Fibroblast of mammary gland (primary cell): ENCODE data around the gene SMARCA1.
A peak's percentile ranks its signal among the peaks of the same experiment; 100 is the strongest.

ENCODE experiments used
- DNase-seq: peaks from one replicate; pipeline ENCODE4 v3.0.0-alpha.2; 2010; ENCODE audit warnings: low read depth
- H3K4me3 ChIP-seq: 2 replicates; pipeline ENCODE4 v1.5.1; 2011; ENCODE audit warnings: low read depth, mild to moderate bottlenecking, low read length, moderate library complexity; ENCODE audit not compliant: control insufficient read depth
- CTCF ChIP-seq: conservative IDR thresholded peaks from 2 replicates; pipeline ENCODE4 v1.5.1; 2011; ENCODE audit warnings: low read depth, low read length, inconsistent platforms; ENCODE audit not compliant: control insufficient read depth, insufficient read depth

SMARCA1 gene

GRCh38 chrX:129529685-129530281, 6.5 kb upstream of the SMARCA1 start:
- DNase-seq: peak; percentile 55
- no peak for TF ChIP-seq CTCF
- H3K4me3 ChIP-seq: no peak overlapping the region

GRCh38 chrX:129525896-129526295, 2.6 kb upstream of the SMARCA1 start:
- TF ChIP-seq CTCF: no peak
- DNase-seq: peak; percentile 22
- no peak overlapping the region for H3K4me3 ChIP-seq

GRCh38 chrX:129525162-129525561, 1.9 kb upstream of the SMARCA1 start:
- TF ChIP-seq CTCF: no peak
- no peak overlapping the region for H3K4me3 ChIP-seq
- peak; percentile 30 for DNase-seq

GRCh38 chrX:129524250-129524850, 1.1 kb upstream of the SMARCA1 start:
- no peak overlapping the region for H3K4me3 ChIP-seq
- DNase-seq: no peak
- TF ChIP-seq CTCF: no peak

- peak overlapping the region; percentile 70 for H3K4me3 ChIP-seq
- peak; percentile 61 for DNase-seq
- TF ChIP-seq CTCF: no peak
These were observed 859 bp downstream of the SMARCA1 start for GRCh38 chrX:129522184-129523078.

GRCh38 chrX:129520151-129520550, 3.1 kb downstream of the SMARCA1 start:
- H3K4me3 ChIP-seq: no peak overlapping the region
- no peak for TF ChIP-seq CTCF
- no peak for DNase-seq
